GM19099 (cell line): ENCODE results near the gene ALDH2.

Source experiments
- POLR2A ChIP-seq: IDR thresholded peaks from 3 replicates; pipeline ENCODE4 v1.6.1; 2011; ENCODE audit warnings: low read depth; ENCODE audit not compliant: insufficient read length; ENCODE audit errors: extremely low read depth

The ALDH2 gene

GRCh38 chr12:111807232-111807631 is 40.5 kb downstream of the ALDH2 start:
- no peak for TF ChIP-seq POLR2A

- no peak for TF ChIP-seq POLR2A
Measured at GRCh38 chr12:111812881-111813741, 46.4 kb downstream of the ALDH2 start.

- TF ChIP-seq POLR2A = no peak
Measured at GRCh38 chr12:111816065-111816615, 49.4 kb downstream of the ALDH2 start.

GRCh38 chr12:111818340-111818739 is 51.6 kb downstream of the ALDH2 start:
- no peak for TF ChIP-seq POLR2A

GRCh38 chr12:111819191-111820158 is 52.7 kb downstream of the ALDH2 start:
- TF ChIP-seq POLR2A = no peak

GRCh38 chr12:111822886-111823285 is 56.2 kb downstream of the ALDH2 start:
- TF ChIP-seq POLR2A = no peak

- TF ChIP-seq POLR2A = no peak
Measured at GRCh38 chr12:111823891-111824290, 57.2 kb downstream of the ALDH2 start.

GRCh38 chr12:111825509-111825908 is 58.8 kb downstream of the ALDH2 start:
- TF ChIP-seq POLR2A = no peak

- TF ChIP-seq POLR2A = no peak
Measured at GRCh38 chr12:111826316-111826715, 59.6 kb downstream of the ALDH2 start.

- TF ChIP-seq POLR2A = no peak
Measured at GRCh38 chr12:111826992-111827391, 60.3 kb downstream of the ALDH2 start.

GRCh38 chr12:111827907-111828306 is 61.2 kb downstream of the ALDH2 start:
- no peak for TF ChIP-seq POLR2A

GRCh38 chr12:111828338-111828979 is 61.7 kb downstream of the ALDH2 start:
- no peak for TF ChIP-seq POLR2A

- no peak for TF ChIP-seq POLR2A
Measured at GRCh38 chr12:111838353-111838752, 71.6 kb downstream of the ALDH2 start.

- TF ChIP-seq POLR2A = no peak
Measured at GRCh38 chr12:111840807-111841206, 74.1 kb downstream of the ALDH2 start.
